WI38 (cell line): Measurements from ENCODE around the gene CAPN5.

Experiments used
- H3K4me3 ChIP-seq: 2 replicates; pipeline ENCODE4 v1.5.1; 2011; ENCODE audit warnings: low read depth, mild to moderate bottlenecking, control low read depth, low read length
- TF ChIP-seq, protein P1 (sequence below): IDR thresholded peaks from 2 replicates; pipeline ENCODE4 v1.5.1; 2012; ENCODE audit warnings: low read depth, mild to moderate bottlenecking, control low read depth, low read length

CAPN5 gene

GRCh38 chr11:77071077-77071476 lies 4.3 kb downstream of the CAPN5 start:
- no peak overlapping the region for H3K4me3 ChIP-seq
- TF ChIP-seq, protein P1, sequence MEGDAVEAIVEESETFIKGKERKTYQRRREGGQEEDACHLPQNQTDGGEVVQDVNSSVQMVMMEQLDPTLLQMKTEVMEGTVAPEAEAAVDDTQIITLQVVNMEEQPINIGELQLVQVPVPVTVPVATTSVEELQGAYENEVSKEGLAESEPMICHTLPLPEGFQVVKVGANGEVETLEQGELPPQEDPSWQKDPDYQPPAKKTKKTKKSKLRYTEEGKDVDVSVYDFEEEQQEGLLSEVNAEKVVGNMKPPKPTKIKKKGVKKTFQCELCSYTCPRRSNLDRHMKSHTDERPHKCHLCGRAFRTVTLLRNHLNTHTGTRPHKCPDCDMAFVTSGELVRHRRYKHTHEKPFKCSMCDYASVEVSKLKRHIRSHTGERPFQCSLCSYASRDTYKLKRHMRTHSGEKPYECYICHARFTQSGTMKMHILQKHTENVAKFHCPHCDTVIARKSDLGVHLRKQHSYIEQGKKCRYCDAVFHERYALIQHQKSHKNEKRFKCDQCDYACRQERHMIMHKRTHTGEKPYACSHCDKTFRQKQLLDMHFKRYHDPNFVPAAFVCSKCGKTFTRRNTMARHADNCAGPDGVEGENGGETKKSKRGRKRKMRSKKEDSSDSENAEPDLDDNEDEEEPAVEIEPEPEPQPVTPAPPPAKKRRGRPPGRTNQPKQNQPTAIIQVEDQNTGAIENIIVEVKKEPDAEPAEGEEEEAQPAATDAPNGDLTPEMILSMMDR = no peak

DNA sequence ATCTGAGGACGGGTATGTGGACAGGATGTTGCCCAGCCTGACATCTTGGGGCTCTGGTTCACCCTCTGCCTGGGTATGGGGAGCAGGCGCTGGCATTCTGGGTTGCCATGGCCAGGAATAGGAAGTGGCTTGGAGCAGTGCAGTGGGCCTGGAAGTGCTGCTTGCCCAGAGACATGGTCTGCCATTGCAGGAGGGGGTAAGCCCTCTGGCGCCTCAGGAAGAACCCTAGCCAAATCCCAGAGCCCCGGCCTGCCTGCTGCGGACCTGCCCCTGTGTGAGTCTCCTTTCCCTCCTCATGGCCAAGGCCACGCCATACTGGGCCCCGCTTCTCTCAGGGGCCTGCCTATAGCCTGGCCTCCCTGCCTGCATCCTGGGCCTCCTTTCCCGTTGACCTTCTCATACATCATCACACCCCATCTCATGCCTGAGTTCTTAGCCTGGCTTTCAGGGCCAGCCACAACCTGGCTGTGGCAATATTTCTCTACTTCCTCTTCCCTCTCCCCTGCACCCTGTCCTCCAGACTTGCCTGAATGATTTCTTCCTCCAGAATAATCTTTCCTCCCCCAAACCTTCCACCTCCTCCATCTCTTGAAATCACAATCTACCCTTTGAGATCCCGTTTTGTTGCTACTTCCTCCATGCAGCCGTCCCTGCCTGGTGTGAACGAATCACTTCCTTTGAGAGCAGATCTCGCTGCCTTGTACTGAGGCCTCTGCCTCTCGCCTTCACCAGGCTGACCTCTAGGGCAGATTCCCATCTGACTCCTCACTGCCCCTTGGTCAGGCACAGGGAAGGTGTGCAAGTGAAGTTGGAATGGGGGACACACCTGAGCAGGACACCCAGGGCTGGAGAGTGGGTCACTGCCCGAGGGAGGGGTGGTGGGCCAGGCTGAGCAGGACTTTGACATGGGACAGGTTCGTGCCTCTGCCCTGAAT lies 5.2 kb downstream of the CAPN5 start:
- H3K4me3 ChIP-seq = no peak overlapping the region

DNA sequence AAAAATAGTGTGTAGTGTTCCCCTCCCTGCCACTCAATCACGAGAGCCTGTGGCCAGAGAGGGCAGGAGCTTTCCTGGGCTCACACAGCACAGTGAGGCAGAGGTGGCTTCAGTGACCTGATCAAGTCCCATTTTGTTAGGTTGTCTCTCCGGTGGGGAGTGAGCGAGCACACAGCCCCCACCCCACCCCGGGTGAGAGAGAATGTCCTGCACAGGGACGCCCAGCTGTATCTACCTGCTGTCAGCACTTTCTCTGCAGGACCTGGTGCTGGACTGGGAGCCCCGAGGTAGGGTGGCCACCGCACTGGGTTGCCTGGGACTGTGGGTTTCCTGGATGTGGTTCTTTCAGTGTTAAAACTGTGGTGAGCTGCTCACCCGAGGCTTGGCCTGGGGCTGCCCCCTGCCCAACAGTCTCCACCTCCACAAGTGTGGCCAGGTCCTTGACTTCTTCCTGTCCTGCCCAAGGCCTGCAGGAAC lies 6.1 kb downstream of the CAPN5 start:
- no peak overlapping the region for H3K4me3 ChIP-seq
- TF ChIP-seq, protein P1 = no peak

More for the DNA sequence above, 5.2 kb downstream of the CAPN5 start:
- TF ChIP-seq, protein P1 = no peak

DNA sequence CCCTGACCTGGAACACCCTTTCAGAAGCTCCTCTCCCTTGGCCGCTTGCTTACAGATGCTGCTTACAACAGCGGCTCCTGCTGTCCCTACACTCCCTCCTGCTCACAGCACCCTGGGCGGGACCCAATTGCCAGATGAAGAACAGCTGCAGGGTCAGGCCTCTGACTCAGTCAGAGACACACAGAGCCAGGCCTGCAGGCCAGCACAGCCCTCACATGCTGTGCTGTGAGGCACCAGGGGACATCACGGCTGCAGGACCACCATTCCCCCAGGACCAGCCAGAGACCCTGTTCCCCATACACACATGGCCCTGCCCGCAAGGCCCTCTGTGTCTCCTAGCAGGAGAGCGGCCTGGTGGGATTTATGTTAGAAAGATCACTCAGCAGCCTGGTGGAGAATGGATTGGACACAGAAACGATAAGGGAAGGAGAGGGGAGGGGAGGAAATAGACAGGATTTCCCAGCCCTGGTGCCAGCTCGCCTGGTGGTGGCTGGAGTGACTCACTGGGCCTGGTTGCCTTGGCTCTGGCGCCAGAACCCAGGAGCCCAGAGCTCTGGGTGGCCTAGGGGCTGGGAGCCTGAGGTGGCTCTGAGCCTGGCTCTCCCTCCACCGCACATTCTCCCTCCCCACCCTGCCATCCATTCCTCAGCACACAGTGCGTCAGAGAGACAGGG lies 6.7 kb downstream of the CAPN5 start:
- TF ChIP-seq, protein P1 = peak; percentile 69
- H3K4me3 ChIP-seq = no peak overlapping the region

GRCh38 chr11:77074205-77074604 lies 7.4 kb downstream of the CAPN5 start:
- no peak overlapping the region for H3K4me3 ChIP-seq
- TF ChIP-seq, protein P1 = no peak

DNA sequence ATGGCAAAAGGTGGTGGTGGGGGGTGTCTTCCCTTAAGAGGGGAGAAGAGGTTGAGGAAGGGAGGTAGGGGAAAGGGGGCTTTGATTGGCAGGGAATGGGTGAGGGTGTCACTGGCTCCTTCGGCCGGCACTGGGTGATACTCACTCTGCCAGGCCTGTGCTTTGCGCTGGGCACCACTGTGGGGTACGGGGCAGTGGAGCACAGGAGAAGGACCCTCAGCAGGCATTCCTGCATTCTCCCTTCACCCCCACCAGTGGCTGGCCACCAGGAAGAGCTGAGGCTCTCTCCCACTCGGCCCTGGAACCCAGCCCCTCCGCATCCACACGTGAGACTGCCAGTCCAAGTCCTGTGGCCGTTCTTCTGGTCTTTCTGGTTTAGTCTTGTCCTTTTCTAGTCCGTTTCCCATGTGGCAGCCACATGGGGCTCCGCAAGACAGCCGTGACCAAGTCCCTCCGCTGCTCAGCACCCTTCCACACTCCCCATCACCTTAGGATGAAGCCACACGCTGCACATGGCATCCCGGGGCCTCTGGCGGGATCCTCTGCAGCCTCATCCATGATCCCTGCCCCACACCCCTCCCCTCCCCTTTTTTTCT lies 8.0 kb downstream of the CAPN5 start:
- H3K4me3 ChIP-seq = no peak overlapping the region
- TF ChIP-seq, protein P1 = no peak
